IPS-11a (cell line): Measurements from ENCODE around the gene TCF3.
"Not testable (repeated sequence)": the region's sequence is repeated elsewhere in the genome, so short reads cannot be mapped to it uniquely, and the experiment has no call there.

ENCODE experiments used
- H3K4me3 ChIP-seq: one replicate; pipeline ENCODE4 v1.5.1; 2013; ENCODE audit warnings: low read depth, low read length, control low read depth

TCF3 gene

DNA sequence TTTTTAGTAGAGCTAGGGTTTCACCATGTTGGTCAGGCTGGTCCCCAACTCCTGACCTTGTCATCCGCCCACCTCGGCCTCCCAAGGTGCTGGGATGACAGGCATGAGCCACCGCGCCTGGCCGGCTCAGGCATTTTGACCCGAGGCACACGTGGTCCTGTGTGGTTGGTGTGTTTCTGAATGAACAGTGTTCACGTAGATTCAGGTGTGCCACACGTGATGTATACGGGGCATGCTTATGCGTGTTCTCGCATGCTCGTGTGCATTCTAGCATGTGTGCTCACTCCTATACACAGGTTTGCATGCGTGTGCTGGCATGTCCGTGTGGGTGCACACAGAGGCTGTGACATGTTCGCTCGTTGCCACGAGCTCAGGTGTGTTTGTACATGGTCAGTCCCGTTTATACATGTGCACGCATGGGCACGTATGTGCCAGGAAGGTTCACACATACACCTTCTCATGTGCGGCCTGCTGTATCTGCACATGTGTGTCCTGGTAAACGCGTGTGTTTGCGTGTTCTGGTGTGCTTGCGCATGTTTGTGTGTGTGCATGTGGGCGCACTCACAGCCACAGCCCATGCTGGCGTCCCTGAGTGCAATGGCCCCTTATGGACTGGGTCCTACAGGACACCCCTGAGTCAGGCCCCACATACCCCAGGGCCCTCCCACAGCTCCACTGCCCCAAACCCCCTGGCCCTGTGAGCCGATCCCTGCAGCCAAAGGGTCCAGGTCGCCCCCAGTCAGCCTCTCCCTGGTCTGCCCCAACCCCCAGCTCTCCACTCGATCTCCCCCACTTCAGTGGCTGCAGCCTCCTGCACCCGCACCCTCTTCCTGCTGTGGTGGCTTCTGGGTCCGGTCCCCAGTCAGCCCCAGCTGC, 20.6 kb upstream of the TCF3 start:
- H3K4me3 ChIP-seq: no peak overlapping the region

- peak overlapping the region; percentile 13 for H3K4me3 ChIP-seq
Measured at GRCh38 chr19:1672038-1672768, 19.8 kb upstream of the TCF3 start.

- peak overlapping the region; percentile 13 for H3K4me3 ChIP-seq
Measured at GRCh38 chr19:1671716-1672037, 19.3 kb upstream of the TCF3 start.

DNA sequence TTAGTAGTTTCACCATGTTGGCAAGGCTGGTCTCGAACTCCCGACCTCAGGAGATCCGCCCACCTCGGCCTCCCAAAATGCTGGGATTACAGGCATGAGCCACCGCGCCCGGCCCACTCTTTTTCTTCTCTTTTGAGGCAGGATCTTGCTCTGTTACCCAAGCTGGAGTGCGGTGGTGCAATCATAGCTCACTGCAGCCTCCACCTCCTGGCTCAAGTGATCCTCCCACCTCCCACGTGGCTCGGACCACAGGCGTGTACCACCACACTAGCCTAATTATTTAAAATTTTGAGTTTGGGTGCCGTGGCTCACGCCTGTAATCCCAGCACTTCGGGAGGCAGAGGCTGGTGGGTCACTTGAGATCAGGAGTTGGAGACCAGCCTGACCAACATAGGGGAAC, 18.3 kb upstream of the TCF3 start:
- H3K4me3 ChIP-seq: not testable (repeated sequence)

DNA sequence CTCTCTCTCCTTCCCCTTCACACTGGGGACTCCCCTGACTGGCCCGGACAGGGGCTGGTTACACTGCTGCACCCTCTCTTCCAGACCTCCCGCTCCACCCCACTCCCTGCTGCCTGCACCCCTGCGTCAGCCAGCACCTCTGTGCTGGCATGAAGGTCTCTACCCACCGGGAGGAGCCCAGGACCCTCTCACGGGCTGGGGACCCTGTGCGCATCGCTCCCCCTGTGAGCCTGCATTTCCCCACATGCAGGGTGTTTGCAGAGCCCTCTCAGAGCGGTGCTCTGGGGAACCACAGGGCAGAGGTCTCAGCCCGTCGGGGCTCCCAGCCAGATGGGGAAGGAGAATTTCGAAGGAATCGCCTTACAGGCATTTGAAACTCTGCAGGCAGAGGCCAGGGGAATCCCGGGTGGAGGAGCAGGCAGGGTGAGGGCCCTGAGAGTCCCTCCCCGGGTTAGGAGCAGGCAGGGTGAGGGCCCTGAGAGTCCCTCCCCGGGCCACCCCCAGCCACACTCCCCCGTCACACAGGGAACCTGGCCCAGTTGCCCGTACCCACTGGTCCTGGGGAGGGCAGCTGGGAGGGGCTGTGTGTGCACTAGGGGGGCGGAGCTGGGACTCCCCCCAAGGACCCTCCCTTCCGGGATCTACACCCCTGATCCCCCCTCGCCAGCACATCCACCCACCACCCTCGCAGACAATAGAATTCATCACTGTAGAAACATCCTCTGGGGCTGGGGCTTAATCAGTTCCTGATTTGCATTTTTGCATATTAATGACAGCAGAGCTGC, 16.3 kb upstream of the TCF3 start:
- H3K4me3 ChIP-seq: no peak overlapping the region

DNA sequence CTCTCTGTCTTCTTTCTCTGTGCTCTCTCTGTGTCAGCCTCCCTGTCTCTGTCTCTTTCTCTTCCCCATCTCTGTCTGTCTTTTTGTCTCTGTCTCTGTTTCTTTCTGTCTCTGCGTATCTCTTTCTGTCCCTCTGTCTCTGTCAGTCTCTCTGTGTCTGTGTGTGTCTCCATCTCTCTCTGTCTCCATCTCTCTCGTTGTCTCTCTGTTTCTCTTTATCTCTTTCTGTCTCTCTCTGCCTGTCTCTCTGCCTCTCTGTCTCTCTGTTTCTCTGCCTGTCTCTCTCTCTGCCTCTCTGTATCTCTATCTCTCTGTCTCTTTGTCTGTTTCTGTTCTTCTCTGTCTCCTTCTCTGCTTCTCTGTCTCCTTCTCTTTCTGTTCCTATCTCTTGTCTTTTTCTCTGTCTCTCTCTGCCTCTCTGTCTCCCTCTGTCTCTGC, 15.7 kb upstream of the TCF3 start:
- no peak overlapping the region for H3K4me3 ChIP-seq

DNA sequence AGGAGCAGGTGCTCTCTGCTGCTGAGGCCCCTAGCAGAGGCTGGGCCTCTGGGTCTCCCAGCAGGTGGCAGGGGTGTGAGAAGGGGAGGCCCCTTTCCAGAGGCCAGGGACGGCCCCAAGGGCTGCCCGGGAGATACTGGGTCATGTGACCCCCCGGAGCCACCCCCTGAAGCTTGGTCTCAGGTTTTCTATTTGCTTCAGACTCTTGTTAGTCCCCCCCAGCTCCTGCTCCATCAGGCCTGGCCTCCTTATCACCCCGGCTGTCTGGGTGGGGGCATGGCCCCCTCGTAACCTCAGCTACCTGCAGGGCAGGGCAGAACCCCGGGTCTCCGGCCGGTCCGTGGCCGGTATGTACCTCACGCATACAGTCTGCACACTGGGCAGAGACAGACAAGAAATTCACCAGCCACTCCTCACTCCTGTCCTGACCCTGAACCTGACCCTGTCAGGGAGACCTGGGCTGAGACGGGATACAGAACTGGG, 13.2 kb upstream of the TCF3 start:
- no peak overlapping the region for H3K4me3 ChIP-seq

DNA sequence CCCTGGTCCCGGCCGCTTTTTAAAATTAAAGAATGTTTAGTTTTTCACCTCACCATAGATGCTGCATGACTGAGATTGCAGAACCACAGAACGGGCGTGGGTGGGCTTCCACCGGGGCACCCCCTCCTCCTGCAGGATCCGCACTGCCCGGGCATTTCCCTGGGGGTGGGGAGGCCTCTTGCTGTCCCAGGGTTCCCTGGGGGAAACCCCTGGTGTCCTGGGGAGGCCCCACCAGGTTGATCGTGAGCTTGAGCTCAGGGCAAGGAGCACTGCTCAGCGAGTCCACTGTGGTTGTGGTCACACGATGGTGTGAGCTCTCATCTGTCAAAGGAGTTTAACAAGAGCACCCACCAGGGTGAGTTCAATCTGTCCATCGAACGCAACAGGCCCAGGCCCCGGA, 11.4 kb upstream of the TCF3 start:
- no peak overlapping the region for H3K4me3 ChIP-seq

GRCh38 chr19:1663227-1663626, 10.8 kb upstream of the TCF3 start:
- not testable (repeated sequence) for H3K4me3 ChIP-seq

DNA sequence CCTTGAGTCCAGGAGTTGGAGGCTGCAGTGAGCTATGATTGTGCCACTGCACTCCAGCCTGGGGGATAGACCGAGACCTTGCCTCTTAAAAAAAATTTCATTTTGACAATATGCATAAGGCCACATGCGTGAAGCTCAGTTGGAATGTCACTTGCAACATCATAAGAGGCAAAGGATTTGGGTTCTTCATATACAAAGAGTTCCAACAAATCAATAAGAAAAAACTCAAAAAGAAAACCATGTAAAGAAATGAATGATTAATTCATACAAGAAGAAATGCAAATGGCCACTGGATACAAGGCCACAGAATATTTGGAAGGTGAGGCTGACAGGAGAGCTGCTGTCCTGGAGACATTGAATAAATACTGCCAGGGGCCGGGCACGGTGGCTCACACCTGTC, 9.6 kb upstream of the TCF3 start:
- H3K4me3 ChIP-seq: no peak overlapping the region

DNA sequence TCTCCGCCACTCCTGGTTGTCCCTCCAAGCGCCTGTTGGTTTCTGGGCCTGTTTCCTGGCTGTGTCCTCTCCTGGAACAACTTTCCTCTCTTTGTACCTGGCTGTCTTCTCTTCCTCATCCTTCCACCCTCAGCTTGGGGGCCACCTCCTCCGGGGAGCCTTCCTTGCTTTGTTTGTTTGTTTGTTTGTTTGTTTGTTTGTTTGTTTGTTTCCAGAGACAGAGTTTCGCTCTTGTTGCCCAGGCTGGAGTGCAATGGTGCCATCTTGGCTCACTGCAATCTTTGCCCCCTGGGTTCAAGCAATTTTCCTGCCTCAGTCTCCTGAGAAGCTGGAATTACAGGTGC, 6.6 kb upstream of the TCF3 start:
- H3K4me3 ChIP-seq: no peak overlapping the region

DNA sequence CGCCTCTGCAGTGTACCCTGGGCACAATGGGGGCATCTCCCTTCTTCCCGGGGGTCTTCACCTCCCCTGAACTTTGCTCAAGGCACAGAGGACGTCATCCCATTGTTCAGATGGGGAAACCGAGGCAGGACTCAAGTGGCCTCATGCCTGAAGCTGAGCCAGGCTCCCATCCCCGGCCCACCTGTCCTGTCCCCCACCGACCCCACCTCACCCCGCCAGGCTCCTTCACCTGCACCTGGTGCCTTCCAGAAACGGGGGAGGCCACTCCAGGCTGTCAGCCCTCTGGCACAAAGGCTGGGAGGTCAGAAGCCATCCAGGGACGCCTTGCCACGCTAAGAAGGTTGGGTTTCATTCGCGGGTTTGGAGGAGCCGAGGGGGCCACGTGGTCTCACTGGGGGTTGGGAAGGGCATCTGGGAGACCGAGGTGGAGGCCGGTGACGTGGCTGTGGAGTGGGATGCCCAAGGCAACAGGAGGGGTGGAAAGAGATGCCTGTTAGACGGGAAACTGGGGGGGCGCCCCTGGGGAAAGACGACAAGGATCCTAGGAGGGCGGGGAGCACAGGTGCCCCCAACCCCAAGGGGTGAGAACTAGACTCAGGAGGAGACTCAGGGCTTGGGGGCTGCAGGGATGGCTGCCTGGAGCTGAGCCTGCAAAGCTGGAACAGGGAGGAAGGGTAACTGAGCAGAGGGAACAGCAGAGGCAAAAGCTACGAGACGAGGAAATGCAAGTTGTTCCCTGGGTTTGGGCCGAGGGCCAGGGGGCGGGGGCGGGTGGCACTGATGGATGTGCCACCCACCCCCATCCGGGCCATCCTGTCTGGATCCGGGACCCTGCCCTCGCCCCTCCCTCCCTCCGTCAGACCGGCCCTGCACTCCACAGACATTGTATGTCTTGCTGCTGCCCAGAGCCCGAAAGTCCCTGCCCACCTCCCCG, 6.0 kb upstream of the TCF3 start:
- H3K4me3 ChIP-seq: no peak overlapping the region

GRCh38 chr19:1657746-1658145, 5.3 kb upstream of the TCF3 start:
- no peak overlapping the region for H3K4me3 ChIP-seq

GRCh38 chr19:1656988-1657536, 4.6 kb upstream of the TCF3 start:
- no peak overlapping the region for H3K4me3 ChIP-seq

GRCh38 chr19:1655987-1656608, 3.7 kb upstream of the TCF3 start:
- no peak overlapping the region for H3K4me3 ChIP-seq

- H3K4me3 ChIP-seq: no peak overlapping the region
Measured at GRCh38 chr19:1655131-1655981, 2.9 kb upstream of the TCF3 start.

GRCh38 chr19:1654178-1654792, 1.9 kb upstream of the TCF3 start:
- no peak overlapping the region for H3K4me3 ChIP-seq

GRCh38 chr19:1653300-1653628, 849 bp upstream of the TCF3 start:
- H3K4me3 ChIP-seq: peak overlapping the region; percentile 39
